HL-60/S4 (cell line): Measurements from ENCODE around the gene ALG6.

Source experiments
- in situ Hi-C: fragments of 300-500 bp; cut with MboI; formaldehyde crosslinking; loops from 2 replicates; pipeline ENCODE4 v1.14.3; 2022; ENCODE audit warnings: low sequenced_read_pairs

The ALG6 gene

DNA sequence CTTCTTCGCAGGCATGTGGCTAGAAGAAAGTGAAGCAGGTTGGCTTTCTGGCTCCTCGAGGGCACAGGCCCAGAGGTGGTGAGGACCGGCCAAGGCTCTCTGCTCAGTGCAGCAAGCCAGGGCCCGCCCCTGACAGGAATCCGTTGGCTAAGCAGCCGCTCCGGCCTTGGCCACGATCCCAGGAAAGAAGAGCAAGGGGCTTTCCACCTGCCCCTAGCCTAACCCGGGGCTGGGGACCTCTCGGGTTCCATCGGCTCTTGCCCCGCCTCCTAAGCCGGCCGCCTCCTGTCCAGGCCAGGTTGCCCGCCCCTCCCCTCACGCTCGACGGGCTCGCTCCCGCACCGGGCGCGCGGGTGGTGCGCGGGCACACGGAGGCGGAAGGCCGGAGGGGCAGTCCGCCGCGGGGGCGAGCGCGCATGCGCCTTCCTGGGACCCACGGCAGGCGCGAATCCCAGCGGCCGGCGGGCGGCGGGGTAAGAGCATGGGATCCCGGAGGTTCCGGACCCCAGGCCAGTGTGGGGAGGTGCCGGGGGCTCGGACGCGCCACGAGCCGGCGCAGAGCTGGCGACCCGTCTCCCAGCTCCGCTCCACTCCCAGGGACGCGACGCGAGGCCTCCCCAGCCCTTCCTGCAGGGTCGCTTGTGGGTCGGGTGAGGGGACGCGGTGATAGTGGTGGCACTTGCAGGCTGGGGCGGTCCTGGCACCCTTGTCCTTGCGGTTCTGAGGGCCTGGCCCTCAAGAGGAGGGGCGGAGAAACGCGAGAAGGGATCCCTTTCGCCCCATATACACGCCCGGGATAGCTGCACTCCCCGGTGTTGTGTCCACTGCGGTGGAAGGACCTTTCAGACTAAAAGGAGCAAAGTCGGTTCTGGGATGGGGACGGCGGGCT is at the start of gene ALG6:
TSS of gene ALG6 (plus strand) at position 413 of the 889 bp plus-strand sequence. CDS start 3,351 bp downstream, outside the sequence.
- in situ Hi-C loops = no loop called here

DNA sequence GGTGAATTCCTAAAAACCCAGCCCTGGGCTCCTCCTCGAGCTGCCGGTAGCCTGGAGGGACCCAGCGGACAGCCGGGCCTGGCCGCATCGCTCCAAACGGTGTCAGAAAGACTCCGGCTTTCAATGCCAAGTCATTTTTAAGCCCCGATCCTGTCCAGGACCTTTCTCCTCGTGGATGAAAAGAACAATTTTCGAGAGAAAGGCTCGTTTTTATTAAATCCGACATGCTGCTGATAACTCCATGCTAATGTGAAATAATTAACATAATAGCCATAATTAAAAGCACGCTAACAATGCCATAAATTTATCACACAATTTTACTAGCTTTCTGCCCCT is 49.6 kb upstream of the ALG6 start:
- in situ Hi-C loops = no loop called here

GRCh38 chr1:63318201-63318979 is 49.0 kb upstream of the ALG6 start:
- in situ Hi-C loops = no loop called here

GRCh38 chr1:63319046-63320021 is 48.1 kb upstream of the ALG6 start:
- in situ Hi-C loops = no loop called here

- in situ Hi-C loops = no loop called here
Measured at GRCh38 chr1:63320022-63320721, 47.3 kb upstream of the ALG6 start.

DNA sequence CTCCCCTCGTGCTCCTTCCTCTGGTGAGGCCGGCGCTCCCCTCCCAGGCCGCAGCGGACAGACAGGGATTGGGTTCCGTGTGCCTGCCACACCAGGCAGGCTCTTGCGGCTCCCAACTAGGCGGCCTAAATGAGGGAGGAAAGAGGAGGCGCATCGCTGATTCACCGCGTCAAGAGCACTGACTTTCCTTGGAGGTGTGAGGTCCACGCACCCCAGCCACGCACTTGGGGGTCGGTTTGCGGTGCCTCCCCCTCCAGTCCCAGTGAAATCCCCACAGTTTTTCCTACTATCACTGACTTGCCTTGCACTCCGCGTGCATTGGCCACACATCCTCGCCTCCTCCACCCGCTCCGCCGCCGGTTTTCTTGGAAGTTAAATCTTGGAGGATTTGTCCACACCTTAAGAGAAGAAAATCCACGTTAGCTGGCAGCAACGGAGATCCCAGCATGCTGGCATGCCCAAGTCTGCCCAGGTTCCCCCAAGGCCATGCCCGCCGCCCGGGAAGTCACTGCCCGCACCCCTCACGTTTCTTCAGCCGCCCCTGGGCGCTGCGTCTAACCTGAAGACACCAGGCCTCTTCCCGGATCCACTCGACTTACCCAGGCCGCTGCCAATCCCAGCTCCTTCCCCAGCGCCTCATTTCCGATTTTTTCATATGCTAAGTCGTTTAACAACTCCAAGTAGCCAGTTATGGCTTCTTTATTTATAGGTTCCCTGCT is 46.2 kb upstream of the ALG6 start:
- in situ Hi-C loops = no loop called here

- in situ Hi-C loops = no loop called here
Measured at GRCh38 chr1:63321785-63322113, 45.7 kb upstream of the ALG6 start.

DNA sequence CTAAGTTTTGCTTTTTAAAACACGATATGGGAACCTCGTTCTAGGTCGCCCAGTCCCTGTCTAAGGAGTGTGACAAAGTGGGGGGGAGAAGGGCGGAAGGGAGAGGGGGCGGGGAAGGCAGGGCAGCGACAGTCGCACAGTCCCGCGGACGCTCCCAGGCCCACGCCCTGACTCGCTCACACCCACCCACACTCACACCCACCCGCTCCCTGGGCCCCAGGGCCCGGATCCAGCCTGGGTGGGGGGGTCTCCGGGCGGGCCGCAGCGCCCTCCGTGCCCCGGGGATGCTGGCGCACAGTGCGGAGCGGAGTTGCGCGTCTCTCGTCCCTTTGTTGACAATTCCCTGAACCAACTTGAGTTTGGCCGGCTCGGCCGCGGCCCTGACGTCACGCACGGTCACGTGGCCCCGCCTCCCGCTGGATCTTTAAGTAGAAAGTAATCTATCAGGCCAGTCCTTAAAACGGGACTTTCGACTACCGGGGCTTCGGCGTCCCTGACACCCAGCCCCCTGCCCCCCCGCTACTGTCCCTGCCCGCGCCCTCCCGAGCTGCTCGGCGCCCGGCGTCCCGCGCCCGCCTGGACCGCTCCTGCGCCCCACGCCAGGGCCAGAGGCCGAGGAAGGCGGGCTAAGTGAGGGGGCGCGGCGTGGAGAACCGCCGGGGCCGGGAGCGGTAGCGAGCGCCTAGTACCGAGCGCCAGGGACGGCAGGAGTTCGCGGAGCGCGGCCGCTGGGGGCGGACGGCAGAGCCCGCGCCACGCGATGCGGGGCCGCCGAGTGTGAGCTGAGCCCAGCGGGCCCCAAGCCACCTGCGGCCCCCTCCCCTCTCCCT is 45.1 kb upstream of the ALG6 start, which contains the start of gene FOXD3:
TSS of gene FOXD3 (plus strand) at position 454 of the 830 bp plus-strand sequence. CDS start 492 bp downstream, outside the sequence.
- in situ Hi-C loops = no loop called here

- in situ Hi-C loops = no loop called here
Measured at GRCh38 chr1:63322944-63323864, 44.2 kb upstream of the ALG6 start.

DNA sequence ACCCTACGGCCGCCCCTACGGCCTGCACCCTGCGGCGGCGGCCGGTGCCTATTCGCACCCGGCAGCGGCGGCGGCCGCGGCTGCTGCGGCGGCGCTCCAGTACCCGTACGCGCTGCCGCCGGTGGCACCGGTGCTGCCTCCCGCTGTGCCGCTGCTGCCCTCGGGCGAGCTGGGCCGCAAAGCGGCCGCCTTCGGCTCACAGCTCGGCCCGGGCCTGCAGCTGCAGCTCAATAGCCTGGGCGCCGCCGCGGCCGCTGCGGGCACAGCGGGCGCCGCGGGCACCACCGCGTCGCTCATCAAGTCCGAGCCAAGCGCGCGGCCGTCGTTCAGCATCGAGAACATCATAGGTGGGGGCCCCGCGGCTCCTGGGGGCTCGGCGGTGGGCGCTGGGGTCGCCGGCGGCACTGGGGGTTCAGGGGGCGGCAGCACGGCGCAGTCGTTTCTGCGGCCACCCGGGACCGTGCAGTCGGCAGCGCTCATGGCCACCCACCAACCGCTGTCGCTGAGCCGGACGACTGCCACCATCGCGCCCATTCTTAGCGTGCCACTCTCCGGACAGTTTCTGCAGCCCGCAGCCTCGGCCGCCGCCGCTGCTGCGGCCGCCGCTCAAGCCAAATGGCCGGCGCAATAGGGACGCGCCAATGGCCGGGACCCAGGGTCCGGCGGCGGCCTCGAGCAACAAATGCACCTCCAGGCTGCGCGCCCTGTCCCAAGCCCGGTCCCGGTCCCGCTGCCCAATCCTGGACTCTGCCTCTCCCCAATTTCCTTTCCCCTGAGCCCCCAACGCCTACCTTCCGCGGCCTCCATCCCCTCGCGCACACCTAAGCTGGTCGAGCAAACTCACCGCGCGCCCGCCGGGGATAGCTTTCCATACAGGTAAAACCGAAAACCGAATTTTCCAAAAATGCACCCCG is 43.3 kb upstream of the ALG6 start:
- in situ Hi-C loops = no loop called here

DNA sequence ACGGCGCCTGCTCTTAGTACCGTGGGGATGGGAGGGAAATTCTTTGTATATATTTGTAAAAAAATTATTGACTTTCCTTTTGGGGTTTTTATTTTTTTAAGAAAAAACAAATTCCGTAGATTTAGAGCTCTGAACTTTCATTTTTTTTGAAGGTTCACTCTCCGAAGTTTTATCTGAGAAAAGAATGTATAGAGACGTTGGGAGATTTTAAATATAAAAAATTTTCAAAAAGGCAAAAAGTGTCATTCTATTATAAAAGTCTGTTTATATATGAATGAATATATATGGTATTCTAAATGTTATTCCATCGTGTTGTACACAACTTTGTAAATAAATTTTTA is 42.7 kb upstream of the ALG6 start:
- in situ Hi-C loops = no loop called here

DNA sequence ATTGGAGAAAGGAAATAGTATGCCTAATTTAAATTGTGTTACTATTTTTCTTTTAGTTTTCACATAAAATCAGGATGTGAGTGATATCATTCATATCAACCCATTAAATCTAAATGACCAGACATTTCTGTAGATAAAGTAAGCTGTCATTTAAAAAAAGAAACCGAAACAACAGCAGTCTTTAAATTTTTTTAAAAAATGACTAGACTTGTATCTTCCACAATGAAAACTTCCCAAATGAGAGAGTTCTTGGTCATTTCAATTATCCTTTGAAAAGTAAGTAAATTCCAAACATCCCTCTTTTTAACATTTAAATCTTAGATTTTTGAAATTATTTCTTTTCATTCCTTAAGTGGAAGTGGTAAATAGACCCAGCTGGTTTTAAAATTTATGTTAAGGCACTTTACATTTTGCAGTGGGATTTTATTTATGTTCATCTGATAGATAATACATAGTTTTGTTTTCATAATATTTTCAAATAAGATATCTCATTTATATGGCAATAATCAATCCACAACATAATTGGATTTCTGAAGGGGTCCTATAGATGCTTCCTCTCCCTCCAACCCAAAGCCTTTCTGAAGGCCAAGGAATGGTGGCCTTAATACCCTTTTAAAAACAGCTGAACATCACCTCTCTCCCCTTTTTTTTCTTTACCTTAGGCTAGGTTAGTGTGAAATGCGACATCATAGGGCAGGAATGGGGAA is 42.0 kb upstream of the ALG6 start:
- in situ Hi-C loops = no loop called here

DNA sequence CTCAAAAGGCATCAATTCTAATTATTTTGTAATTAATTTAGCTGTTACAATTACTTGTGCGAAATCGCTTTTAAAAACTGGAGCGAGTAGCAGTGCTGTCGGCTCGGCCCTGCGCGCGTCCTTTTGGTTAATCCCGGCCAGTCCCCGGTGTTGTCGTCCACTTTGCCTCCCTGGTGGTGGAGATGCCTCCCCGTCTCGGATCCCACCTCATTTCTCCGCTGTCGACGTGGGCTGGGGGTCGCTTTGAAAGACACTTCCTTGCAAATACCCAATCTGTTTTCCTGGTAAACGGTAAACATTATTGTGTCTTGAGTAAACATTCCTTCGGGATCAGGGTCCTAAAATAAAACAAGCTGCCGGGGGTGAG is 41.3 kb upstream of the ALG6 start:
- in situ Hi-C loops = no loop called here

- in situ Hi-C loops = no loop called here
Measured at GRCh38 chr1:63326473-63327380, 40.7 kb upstream of the ALG6 start.

DNA sequence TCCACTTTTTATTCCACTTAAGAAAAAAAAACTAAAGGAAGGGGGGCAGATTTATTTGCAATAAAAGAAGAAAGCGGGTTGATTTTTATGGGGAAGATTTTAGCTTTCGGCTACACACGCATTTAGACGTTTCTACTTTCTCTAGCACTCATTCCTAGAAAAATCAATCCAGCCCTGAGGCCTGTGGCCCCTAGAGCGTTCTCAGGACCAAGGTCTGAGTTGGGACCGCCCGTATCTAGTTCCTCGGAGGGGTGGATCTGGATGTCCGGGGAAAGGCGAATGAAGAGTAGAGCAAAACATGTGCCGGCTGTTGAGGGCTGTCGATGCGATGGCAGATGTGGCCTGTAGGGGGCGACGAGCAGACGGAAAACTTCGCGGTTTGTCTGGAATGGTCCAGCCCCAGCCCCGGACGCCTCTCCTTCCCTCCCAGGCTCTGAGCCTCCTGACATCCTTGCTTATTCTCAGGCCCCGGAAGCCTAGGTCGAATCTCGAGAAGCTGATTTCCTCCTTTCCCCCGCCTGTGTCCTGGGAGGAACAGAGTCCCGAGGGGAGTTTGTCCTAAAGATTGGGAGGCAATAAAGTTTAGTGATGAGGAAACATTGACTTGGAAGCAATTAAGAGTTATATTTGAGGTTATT is 39.9 kb upstream of the ALG6 start:
- in situ Hi-C loops = no loop called here
